IPS-18a (cell line): ENCODE measurements around the gene ICE2.

Source experiments
- H3K27ac ChIP-seq: one replicate; pipeline ENCODE4 v1.5.1; 2013; ENCODE audit warnings: low read length
- H3K27me3 ChIP-seq: one replicate; pipeline ENCODE4 v1.6.1; 2013; ENCODE audit warnings: mild to moderate bottlenecking, low read length; ENCODE audit not compliant: control insufficient read depth, insufficient read depth
- H3K36me3 ChIP-seq: one replicate; pipeline ENCODE4 v1.6.1; 2013; ENCODE audit warnings: low read depth, low read length; ENCODE audit not compliant: control insufficient read depth
- H3K4me1 ChIP-seq: one replicate; pipeline ENCODE4 v1.6.1; 2013; ENCODE audit warnings: low read depth, low read length; ENCODE audit not compliant: control insufficient read depth
- H3K4me3 ChIP-seq: one replicate; pipeline ENCODE4 v1.5.1; 2013; ENCODE audit warnings: low read length
- H3K9ac ChIP-seq: one replicate; pipeline ENCODE4 v1.6.1; 2013; ENCODE audit warnings: mild to moderate bottlenecking, low read length, moderate library complexity
- H3K9me3 ChIP-seq: one replicate; pipeline ENCODE4 v1.6.1; 2013; ENCODE audit warnings: low read depth, low read length; ENCODE audit not compliant: control insufficient read depth

The ICE2 gene

DNA sequence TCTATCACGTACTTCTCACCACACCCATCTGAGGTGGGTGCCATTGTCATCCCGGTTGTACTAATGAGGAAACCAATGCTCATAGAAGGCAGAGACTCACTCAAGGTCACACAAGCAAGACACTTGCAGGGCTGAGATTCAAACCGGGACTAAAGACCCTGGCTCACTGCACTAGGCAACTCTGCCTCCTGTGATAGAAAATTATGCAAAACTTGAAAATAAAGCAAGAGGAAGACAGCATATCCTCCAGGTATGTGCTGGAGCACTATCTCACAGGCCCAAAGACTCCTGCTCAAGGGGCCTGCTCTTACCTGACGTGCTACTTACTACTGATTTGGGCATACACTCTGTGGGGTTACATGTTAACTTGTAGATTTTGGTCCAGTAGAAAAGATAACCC, 106.7 kb downstream of the ICE2 start:
- Histone ChIP-seq H3K9ac (no peak overlapping the region), H3K27ac (no peak overlapping the region), H3K9me3 (no peaks in the 10 kb centered on the region), H3K4me3 (no peak overlapping the region), H3K4me1 (peaks cover 11% of the 10 kb centered on the region), H3K36me3 (no peaks in the 10 kb centered on the region), H3K27me3 (peaks cover 34% of the 10 kb centered on the region)

DNA sequence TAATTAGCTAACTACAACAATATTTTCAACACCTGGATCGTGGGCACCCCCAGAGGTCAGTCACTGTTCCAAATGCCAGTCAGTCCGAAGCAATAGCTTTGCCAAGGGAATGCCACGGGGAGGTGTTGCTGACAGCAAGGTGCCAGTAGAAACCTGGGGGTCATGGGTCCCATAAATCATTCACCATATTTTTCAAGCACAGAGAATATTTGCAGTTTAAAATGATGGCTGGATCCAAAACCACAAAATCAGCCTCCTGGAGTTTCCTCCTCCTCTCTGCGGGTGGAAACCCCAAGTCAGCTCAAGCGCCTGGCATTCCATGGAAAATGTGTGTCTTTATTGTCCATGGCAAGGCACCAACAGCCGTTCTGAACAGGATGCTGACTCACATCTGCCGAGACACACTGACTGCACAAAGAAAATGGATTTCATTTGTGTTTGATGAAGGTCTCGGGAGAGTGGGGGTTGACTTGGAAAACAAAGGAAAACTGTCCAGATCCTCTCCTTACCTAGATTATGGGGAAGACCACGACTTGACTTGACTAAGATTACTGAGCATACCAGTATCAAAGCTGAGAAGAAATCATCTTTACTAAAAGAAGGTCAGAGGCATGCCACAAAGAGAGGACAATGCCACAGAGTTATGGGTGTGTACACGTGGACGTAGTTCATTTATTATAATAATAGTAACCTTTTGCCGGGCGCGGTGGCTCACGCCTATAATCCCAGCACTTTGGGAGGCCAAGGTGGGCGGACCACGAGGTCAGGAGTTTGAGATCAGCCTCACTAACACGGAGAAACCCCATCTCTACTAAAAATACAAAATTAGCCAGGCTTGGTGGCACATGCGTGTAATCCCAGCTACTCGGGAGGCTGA, 107.5 kb downstream of the ICE2 start:
- H3K4me3 ChIP-seq = no peak overlapping the region
- H3K9me3 ChIP-seq = no peaks in the 10 kb centered on the region
- H3K4me1 ChIP-seq = peaks cover 11% of the 10 kb centered on the region
- no peak overlapping the region for H3K9ac ChIP-seq
- H3K27me3 ChIP-seq = peaks cover 34% of the 10 kb centered on the region
- H3K36me3 ChIP-seq = no peaks in the 10 kb centered on the region
- no peak overlapping the region for H3K27ac ChIP-seq

DNA sequence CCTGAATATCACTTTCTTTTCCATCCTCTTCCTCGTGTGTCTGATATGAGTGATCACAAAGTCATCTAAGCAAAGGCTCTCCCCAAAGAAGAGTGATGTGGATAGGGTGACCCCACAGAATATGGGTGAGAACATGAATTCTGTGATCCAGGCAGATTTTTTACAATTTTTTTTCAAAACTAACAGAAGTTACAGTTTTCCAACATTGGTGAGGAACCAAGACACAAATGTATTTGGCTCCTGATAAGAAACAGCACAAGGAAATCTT, 108.1 kb downstream of the ICE2 start:
- Histone ChIP-seq H3K36me3 (no peaks in the 10 kb centered on the region), H3K9ac (no peak overlapping the region), H3K27me3 (peaks cover 34% of the 10 kb centered on the region), H3K4me3 (no peak overlapping the region), H3K27ac (no peak overlapping the region), H3K9me3 (no peaks in the 10 kb centered on the region), H3K4me1 (peaks cover 11% of the 10 kb centered on the region)

DNA sequence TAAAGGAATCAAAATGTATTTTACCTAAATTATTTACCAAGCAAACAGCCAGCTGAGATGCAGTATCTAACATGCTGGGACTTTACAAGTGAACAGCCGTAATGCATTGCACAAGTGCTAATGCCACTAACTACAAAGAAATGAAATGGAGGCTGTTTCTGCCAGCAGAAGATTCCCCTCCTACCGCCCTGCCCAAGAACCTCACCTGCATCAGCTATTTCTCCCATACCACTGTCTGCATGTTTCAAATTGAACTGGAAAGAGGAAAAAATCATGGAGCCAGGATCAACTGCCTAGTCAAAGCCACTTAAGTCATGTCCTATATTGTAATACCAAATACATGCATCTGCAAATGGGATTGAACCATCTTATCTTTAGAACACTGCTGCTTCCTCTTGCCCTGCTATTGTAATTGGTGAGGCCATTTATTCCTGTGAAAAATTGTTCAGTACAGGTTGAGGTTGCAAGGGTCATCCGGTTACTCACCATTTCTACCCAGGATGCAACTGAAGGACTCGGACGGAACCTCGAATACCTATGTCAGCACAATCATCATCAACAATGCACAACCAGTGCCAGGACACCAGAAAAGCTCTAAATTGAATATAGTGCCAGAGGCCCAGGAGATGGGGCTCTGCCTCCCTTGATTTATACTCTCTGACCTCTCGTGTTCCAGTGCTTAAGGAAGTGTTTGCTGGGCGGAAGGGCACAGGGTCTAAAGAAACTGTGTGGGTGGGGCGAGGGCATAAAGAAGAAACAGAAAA, 108.7 kb downstream of the ICE2 start:
- H3K36me3 ChIP-seq = no peaks in the 10 kb centered on the region
- H3K4me1 ChIP-seq = peaks cover 11% of the 10 kb centered on the region
- H3K9ac ChIP-seq = no peak overlapping the region
- no peaks in the 10 kb centered on the region for H3K9me3 ChIP-seq
- no peak overlapping the region for H3K4me3 ChIP-seq
- H3K27ac ChIP-seq = no peak overlapping the region
- H3K27me3 ChIP-seq = peaks cover 34% of the 10 kb centered on the region

DNA sequence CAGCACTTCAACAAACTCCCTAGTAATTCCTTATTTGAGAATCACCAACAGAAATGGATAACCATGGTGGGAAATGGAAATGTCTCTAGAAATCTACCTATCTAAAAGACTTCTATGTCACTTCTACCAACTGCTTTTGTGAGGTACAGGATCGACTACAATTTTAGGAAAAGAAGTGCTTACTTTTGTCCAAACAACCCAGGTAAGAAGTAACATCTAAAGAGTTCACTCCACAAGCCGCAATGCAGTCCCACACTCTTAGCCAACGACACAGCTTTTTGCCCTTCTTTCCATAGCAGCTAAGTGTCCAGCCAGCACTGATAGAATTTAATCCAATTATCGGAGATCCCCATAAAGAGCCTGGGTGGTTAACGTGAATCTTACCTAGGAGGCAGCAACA, 109.2 kb downstream of the ICE2 start:
- Histone ChIP-seq H3K9me3 (no peaks in the 10 kb centered on the region), H3K36me3 (no peaks in the 10 kb centered on the region), H3K27ac (no peak overlapping the region), H3K4me3 (no peak overlapping the region), H3K4me1 (peaks cover 8% of the 10 kb centered on the region), H3K9ac (no peak overlapping the region), H3K27me3 (peaks cover 34% of the 10 kb centered on the region)
